CD4-positive, alpha-beta memory T cell (primary cell): ENCODE measurements around the gene SYT10. TPM values are rescaled to one million over a fixed set of nuclear protein-coding genes. Genes with fewer than 3 reads are reported as not detected.
"Not testable (repeated sequence)": the region's sequence is repeated elsewhere in the genome, so short reads cannot be mapped to it uniquely, and the experiment has no call there.

ENCODE experiments used
- CTCF ChIA-PET: fragments of 350-600 bp; sonication (Branson Sonifier 250); formaldehyde crosslinking; loops from one replicate; lab custom pipeline; 2021; ENCODE audit warnings: inconsistent platforms; ENCODE audit not compliant: partially characterized antibody; lab: Charles Lee
- POLR2A ChIA-PET: fragments of 350-600 bp; sonication (Branson Sonifier 250); formaldehyde crosslinking; loops from one replicate; lab custom pipeline; 2021; ENCODE audit not compliant: partially characterized antibody; lab: Charles Lee
- DNase-seq, 5 donors: peaks; one replicate each; pipeline versions ENCODE4 v3.0.0 to v3.0.0-alpha.2; 2020 to 2022; ENCODE audit warnings: mixed read lengths in 1 of 5
- H3K27ac ChIP-seq: one replicate; pipeline ENCODE4 v1.7.0; 2013; ENCODE audit warnings: low read depth, low read length
- H3K27me3 ChIP-seq: 2 replicates; pipeline ENCODE4 v1.7.0; 2013; ENCODE audit warnings: mild to moderate bottlenecking, low read length, moderate library complexity; ENCODE audit not compliant: insufficient read depth
- H3K36me3 ChIP-seq: 2 replicates; pipeline ENCODE4 v1.7.0; 2013; ENCODE audit warnings: mild to moderate bottlenecking, low read length, moderate library complexity; ENCODE audit not compliant: insufficient read depth
- H3K4me1 ChIP-seq: 2 replicates; pipeline ENCODE4 v1.7.0; 2013; ENCODE audit warnings: mild to moderate bottlenecking, low read length, moderate library complexity; ENCODE audit not compliant: insufficient read depth
- H3K4me3 ChIP-seq, 2 donors: one replicate each; pipeline ENCODE4 v1.7.0; 2013; ENCODE audit warnings: low read length in 2 of 2, mild to moderate bottlenecking in 1 of 2
- H3K9me3 ChIP-seq, 2 donors: one replicate each; pipeline ENCODE4 v1.7.0; 2013; ENCODE audit warnings: low read length in 2 of 2, control low read depth in 1 of 2; ENCODE audit not compliant: control insufficient read depth in 1 of 2
- H3K27ac Mint-ChIP-seq, 7 donors: one replicate each; pipeline ENCODE4 v1.8.0; 2020 to 2021; ENCODE audit warnings: mixed read lengths in 7 of 7, mild to moderate bottlenecking in 6 of 7, inconsistent platforms in 3 of 7, moderate library complexity in 3 of 7
- H3K27me3 Mint-ChIP-seq, 2 donors: one replicate each; pipeline ENCODE4 v1.8.0; 2020 to 2021; ENCODE audit warnings: mixed read lengths in 2 of 2
- H3K36me3 Mint-ChIP-seq, 2 donors: one replicate each; pipeline ENCODE4 v1.8.0; 2020 to 2021; ENCODE audit warnings: mixed read lengths in 2 of 2, inconsistent platforms in 1 of 2, mild to moderate bottlenecking in 1 of 2
- H3K4me1 Mint-ChIP-seq, 4 donors: one replicate each; pipeline ENCODE4 v1.8.0; 2020 to 2021; ENCODE audit warnings: mixed read lengths in 4 of 4, mild to moderate bottlenecking in 1 of 4
- H3K4me3 Mint-ChIP-seq, 8 donors: one replicate each; pipeline ENCODE4 v1.8.0; 2020 to 2021; ENCODE audit warnings: mixed read lengths in 8 of 8, mild to moderate bottlenecking in 7 of 8, moderate library complexity in 6 of 8, inconsistent platforms in 3 of 8
- H3K9me3 Mint-ChIP-seq, 8 donors: one replicate each; pipeline ENCODE4 v1.8.0; 2020 to 2021; ENCODE audit warnings: mixed read lengths in 8 of 8, mild to moderate bottlenecking in 5 of 8, inconsistent platforms in 3 of 8, moderate library complexity in 1 of 8
- intact Hi-C: fragments of 100-400 bp; cut with micrococcal nuclease; formaldehyde crosslinking; loops from one replicate; pipeline ENCODE4 v1.15.1; 2023
- polyA plus RNA-seq, 2 donors: library from polyadenylated mRNA; unstranded; fragments of 300-500 nt; fragmentation: Illumina TruSeq; gene quantifications; one replicate each; pipeline ENCODE4 v1.2.3, GENCODE V29; 2021
- total RNA-seq, 2 experiments: library from RNA; stranded (reverse); gene quantifications; one replicate each; pipeline ENCODE4 v1.2.3, GENCODE V29; 2021

SYT10 gene
- total and polyA plus RNA-seq, 4 experiments from 2014 or later, result not detected

GRCh38 chr12:33431648-33432047, 8.0 kb downstream of the SYT10 start:
- Histone ChIP-seq H3K4me3 (no peak overlapping the region), H3K4me1 (no peaks in the 10 kb centered on the region), H3K27me3 (no peaks in the 10 kb centered on the region), H3K27ac (no peak overlapping the region), H3K36me3 (no peaks in the 10 kb centered on the region), H3K9me3 (no peaks in the 10 kb centered on the region)
- peaks cover 0 to 3% (median 0%) of the 10 kb centered on the region in 8 donors for H3K9me3 Mint-ChIP-seq
- H3K27ac Mint-ChIP-seq, result no peak overlapping the region
- no peaks in the 10 kb centered on the region for H3K36me3 Mint-ChIP-seq
- H3K4me3 Mint-ChIP-seq, result no peak overlapping the region
- no peaks in the 10 kb centered on the region for H3K27me3 Mint-ChIP-seq
- no peak for DNase-seq
- intact Hi-C loops, result no loop called here
- POLR2A ChIA-PET, result no interaction called here
- CTCF ChIA-PET, result no interaction called here
- H3K4me1 Mint-ChIP-seq, result no peaks in the 10 kb centered on the region

DNA sequence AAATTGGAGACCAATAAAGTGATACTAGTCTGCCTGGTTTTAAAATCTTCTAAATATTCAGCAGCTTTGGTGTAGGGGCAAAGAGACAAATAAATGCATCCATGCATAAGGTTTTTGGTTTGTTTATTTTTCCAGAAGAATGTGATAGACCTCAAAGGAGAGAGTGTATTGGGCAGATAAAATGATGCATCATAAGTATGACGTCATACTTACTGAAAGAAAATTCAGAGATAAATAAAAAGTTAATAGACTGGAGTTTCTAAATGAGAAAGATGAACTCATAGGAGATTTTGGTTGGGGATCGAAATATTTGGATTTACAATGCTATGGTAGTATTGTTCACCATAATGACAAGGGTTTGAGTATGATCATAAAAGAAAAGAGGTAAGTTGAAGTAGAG, 10.2 kb downstream of the SYT10 start:
- ChIA-PET POLR2A (no interaction called here), CTCF (no interaction called here)
- intact Hi-C loops, result no loop called here
- H3K27me3 ChIP-seq, result no peaks in the 10 kb centered on the region
- no peak overlapping the region for H3K4me3 ChIP-seq
- DNase-seq, result no peak
- H3K27ac Mint-ChIP-seq, result no peak overlapping the region
- no peak overlapping the region for H3K4me3 Mint-ChIP-seq
- no peaks in the 10 kb centered on the region for H3K9me3 ChIP-seq
- H3K36me3 Mint-ChIP-seq, result no peaks in the 10 kb centered on the region
- H3K36me3 ChIP-seq, result no peaks in the 10 kb centered on the region
- no peaks in the 10 kb centered on the region for H3K27me3 Mint-ChIP-seq
- no peak overlapping the region for H3K27ac ChIP-seq
- no peaks in the 10 kb centered on the region for H3K4me1 Mint-ChIP-seq
- H3K9me3 Mint-ChIP-seq, result peaks cover 0 to 3% (median 0%) of the 10 kb centered on the region in 8 donors
- H3K4me1 ChIP-seq, result no peaks in the 10 kb centered on the region

DNA sequence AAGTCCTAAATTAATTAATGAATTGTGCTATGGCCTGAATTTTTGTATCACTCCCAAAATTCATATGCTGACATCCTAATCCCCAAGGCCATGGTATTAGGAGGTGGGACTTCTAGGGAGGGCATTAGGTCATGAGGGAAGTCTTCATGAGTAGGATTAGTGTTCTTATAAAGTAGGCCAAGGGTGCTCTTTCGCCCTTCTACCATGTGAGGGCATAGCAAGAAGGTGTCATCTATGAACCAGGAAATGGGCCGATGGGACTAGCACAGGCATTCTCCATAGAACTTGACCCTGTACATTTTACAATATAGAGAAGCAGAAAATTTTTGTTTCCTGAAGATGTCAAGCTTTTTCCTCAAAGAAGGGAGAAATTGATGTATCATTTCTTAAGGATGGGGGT, 12.5 kb downstream of the SYT10 start:
- no peaks in the 10 kb centered on the region for H3K4me1 Mint-ChIP-seq
- no peak overlapping the region for H3K4me3 Mint-ChIP-seq
- no peak for DNase-seq
- Histone ChIP-seq H3K9me3 (no peaks in the 10 kb centered on the region), H3K27me3 (no peaks in the 10 kb centered on the region), H3K36me3 (no peaks in the 10 kb centered on the region), H3K4me3 (no peak overlapping the region), H3K4me1 (no peaks in the 10 kb centered on the region), H3K27ac (no peak overlapping the region)
- H3K36me3 Mint-ChIP-seq, result no peaks in the 10 kb centered on the region
- ChIA-PET POLR2A (no interaction called here), CTCF (no interaction called here)
- H3K27me3 Mint-ChIP-seq, result no peaks in the 10 kb centered on the region
- peaks cover 0 to 3% (median 0%) of the 10 kb centered on the region in 8 donors for H3K9me3 Mint-ChIP-seq
- intact Hi-C loops, result no loop called here
- H3K27ac Mint-ChIP-seq, result no peak overlapping the region

DNA sequence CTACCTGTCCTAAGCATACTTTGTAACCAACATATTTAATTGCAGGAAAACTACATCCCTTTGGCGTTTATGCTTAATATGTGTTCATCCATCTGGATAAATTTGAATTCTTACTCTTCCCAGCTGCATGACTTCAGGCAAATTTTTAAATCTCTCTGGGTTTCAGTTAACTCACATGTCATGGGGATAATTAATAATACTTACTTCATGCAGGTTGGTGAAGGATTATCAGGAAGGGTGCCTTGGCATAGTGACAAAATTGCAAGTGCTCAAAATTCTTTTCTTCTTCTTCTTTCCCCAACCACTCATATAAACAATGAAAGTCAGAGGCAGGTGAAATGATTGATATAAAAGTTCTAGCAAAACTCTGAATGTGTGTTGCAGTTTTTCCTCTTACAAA, 15.9 kb downstream of the SYT10 start:
- H3K4me1 Mint-ChIP-seq, result no peaks in the 10 kb centered on the region
- POLR2A ChIA-PET, result no interaction called here
- Histone ChIP-seq H3K36me3 (no peaks in the 10 kb centered on the region), H3K4me3 (no peak overlapping the region), H3K27ac (no peak overlapping the region), H3K9me3 (no peaks in the 10 kb centered on the region), H3K4me1 (no peaks in the 10 kb centered on the region), H3K27me3 (no peaks in the 10 kb centered on the region)
- H3K4me3 Mint-ChIP-seq, result no peak overlapping the region
- H3K9me3 Mint-ChIP-seq, result peaks cover 0 to 3% (median 0%) of the 10 kb centered on the region in 8 donors
- no peaks in the 10 kb centered on the region for H3K27me3 Mint-ChIP-seq
- no peak overlapping the region for H3K27ac Mint-ChIP-seq
- intact Hi-C loops, result no loop called here
- CTCF ChIA-PET, result no interaction called here
- DNase-seq, result no peak
- no peaks in the 10 kb centered on the region for H3K36me3 Mint-ChIP-seq

DNA sequence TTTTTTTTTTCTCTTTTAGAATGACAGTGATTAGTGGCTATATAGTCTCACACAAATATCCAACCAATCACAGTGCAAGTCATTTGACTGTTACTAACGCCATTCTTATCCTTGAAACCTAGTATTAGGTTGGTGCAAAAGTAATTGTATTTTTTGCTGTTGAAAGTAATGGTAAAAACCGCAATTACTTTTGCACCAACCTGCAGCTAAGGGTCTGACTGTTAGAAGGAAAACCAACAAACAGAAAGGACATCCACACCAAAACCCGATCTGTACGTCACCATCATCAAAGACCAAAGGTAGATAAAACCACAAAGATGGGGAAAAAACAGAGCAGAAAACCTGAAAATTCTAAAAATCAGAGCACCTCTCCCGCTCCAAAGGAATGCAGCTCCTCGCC, 27.2 kb downstream of the SYT10 start:
- H3K36me3 Mint-ChIP-seq, H3K4me3 Mint-ChIP-seq, H3K9me3 ChIP-seq, H3K27ac Mint-ChIP-seq, H3K4me1 Mint-ChIP-seq, intact Hi-C loops, H3K27me3 Mint-ChIP-seq, CTCF ChIA-PET, H3K36me3 ChIP-seq, H3K4me1 ChIP-seq, DNase-seq, H3K4me3 ChIP-seq, POLR2A ChIA-PET, H3K27ac ChIP-seq, H3K9me3 Mint-ChIP-seq, H3K27me3 ChIP-seq: not testable (repeated sequence)

DNA sequence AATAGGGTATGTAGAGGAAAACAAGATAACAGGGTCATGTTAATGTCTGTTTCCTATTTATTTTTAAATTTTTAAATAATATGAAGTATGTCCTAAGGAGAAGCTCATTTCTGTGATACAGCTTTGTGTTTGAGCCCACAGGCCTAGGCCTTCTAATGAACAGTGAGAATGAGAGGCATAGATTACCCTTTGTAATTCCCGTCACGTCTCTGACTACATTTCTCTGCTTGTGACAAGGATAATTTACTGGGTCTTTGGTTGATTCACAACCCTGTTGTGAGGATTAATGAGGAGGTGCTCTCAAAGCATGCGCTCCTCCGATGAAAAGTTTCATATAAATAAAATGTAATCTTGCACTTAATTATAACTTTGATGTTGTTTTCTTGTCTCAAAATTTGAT, 56.1 kb downstream of the SYT10 start:
- no peaks in the 10 kb centered on the region for H3K27me3 Mint-ChIP-seq
- H3K27ac Mint-ChIP-seq, result no peak overlapping the region
- H3K4me3 Mint-ChIP-seq, result no peak overlapping the region
- Histone ChIP-seq H3K36me3 (no peaks in the 10 kb centered on the region), H3K27ac (no peak overlapping the region), H3K9me3 (no peaks in the 10 kb centered on the region), H3K4me3 (no peak overlapping the region), H3K27me3 (no peaks in the 10 kb centered on the region), H3K4me1 (no peaks in the 10 kb centered on the region)
- peaks cover 0 to 4% (median under 1%) of the 10 kb centered on the region in 8 donors for H3K9me3 Mint-ChIP-seq
- DNase-seq, result no peak
- H3K4me1 Mint-ChIP-seq, result no peaks in the 10 kb centered on the region
- no peaks in the 10 kb centered on the region for H3K36me3 Mint-ChIP-seq
- ChIA-PET POLR2A (no interaction called here), CTCF (no interaction called here)
- intact Hi-C loops, result no loop called here

DNA sequence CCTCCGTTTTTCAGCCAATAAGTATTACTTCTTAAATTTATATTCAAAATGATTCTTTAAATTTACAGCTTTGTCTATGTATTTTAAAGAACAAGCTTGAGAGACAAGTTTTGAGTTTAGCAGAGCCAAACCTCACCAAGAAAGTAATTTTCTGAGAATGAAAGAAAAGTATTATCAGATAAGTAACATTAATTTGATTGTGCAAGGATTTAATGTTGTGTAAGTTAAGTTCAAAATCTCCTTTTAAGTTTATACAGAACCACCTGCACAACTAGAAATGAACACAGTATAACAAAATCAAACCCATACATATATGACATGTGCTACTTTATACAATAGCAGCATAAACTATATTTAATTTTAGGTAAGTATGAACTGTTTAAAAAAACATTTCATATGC, 63.5 kb downstream of the SYT10 start:
- H3K9me3 ChIP-seq, result no peaks in the 10 kb centered on the region
- no peak overlapping the region for H3K27ac ChIP-seq
- H3K27me3 Mint-ChIP-seq, result no peaks in the 10 kb centered on the region
- H3K4me3 Mint-ChIP-seq, result no peak overlapping the region
- H3K9me3 Mint-ChIP-seq, result peaks cover 0 to 1% (median 0%) of the 10 kb centered on the region in 8 donors
- no peaks in the 10 kb centered on the region for H3K4me1 ChIP-seq
- H3K4me3 ChIP-seq, result no peak overlapping the region
- H3K4me1 Mint-ChIP-seq, result no peaks in the 10 kb centered on the region
- no peak overlapping the region for H3K27ac Mint-ChIP-seq
- H3K36me3 ChIP-seq, result no peaks in the 10 kb centered on the region
- no peak for DNase-seq
- no peaks in the 10 kb centered on the region for H3K27me3 ChIP-seq
- no peaks in the 10 kb centered on the region for H3K36me3 Mint-ChIP-seq
- POLR2A ChIA-PET, result no interaction called here
- intact Hi-C loops, result no loop called here
- CTCF ChIA-PET, result no interaction called here

GRCh38 chr12:33370318-33370717, 69.3 kb downstream of the SYT10 start:
- DNase-seq, result no peak
- Mint-ChIP-seq H3K4me1 (no peaks in the 10 kb centered on the region), H3K9me3 (peaks cover 0 to 5% (median 0%) of the 10 kb centered on the region in 8 donors), H3K36me3 (no peaks in the 10 kb centered on the region), H3K27ac (no peak overlapping the region), H3K27me3 (no peaks in the 10 kb centered on the region), H3K4me3 (no peak overlapping the region)
- no peaks in the 10 kb centered on the region for H3K9me3 ChIP-seq
- ChIA-PET POLR2A (no interaction called here), CTCF (no interaction called here)
- no peaks in the 10 kb centered on the region for H3K27me3 ChIP-seq
- H3K4me1 ChIP-seq, result no peaks in the 10 kb centered on the region
- no peaks in the 10 kb centered on the region for H3K36me3 ChIP-seq
- intact Hi-C loops, result no loop called here
- H3K27ac ChIP-seq, result no peak overlapping the region
- H3K4me3 ChIP-seq, result no peak overlapping the region
